GM23338 (cell line): Measurements from ENCODE around the gene ATOSA. TPM values are rescaled to one million over a fixed set of nuclear protein-coding genes. Genes with fewer than 3 reads are reported as not detected.

Experiments
- ATAC-seq: fragments of 200-7000 bp; cut with Tn5 transposase; 3 replicates; pipeline ENCODE4 v1.9.1; 2020
- DNase-seq: peaks from one replicate; pipeline ENCODE4 v3.0.0-alpha.2; 2015; ENCODE audit warnings: low spot score
- H2AFZ ChIP-seq: fragments of 200-600 bp; sonication (generic); 2 replicates; pipeline ENCODE4 v1.8.0; 2016; ENCODE audit warnings: antibody characterized with exemption, mild to moderate bottlenecking, moderate library complexity
- H3F3A ChIP-seq: fragments of 200-600 bp; sonication (generic); replicated peaks from 2 replicates; pipeline ENCODE4 v1.8.0; 2017; ENCODE audit warnings: antibody characterized with exemption, mixed run types, low read depth
- H3K27ac ChIP-seq: fragments of 200-600 bp; sonication (generic); 2 replicates; pipeline ENCODE4 v1.6.1; 2016; ENCODE audit warnings: low read depth
- H3K27me3 ChIP-seq: fragments of 200-600 bp; sonication (generic); 2 replicates; pipeline ENCODE4 v1.8.0; 2016; ENCODE audit warnings: mild to moderate bottlenecking, mixed run types, moderate library complexity; ENCODE audit not compliant: insufficient read depth
- H3K36me3 ChIP-seq: fragments of 200-600 bp; sonication (generic); 2 replicates; pipeline ENCODE4 v1.8.0; 2016; ENCODE audit warnings: mild to moderate bottlenecking; ENCODE audit not compliant: insufficient read depth
- H3K4me1 ChIP-seq: fragments of 200-600 bp; sonication (generic); 2 replicates; pipeline ENCODE4 v1.8.0; 2016; ENCODE audit warnings: mild to moderate bottlenecking, moderate library complexity; ENCODE audit not compliant: insufficient read depth
- H3K4me2 ChIP-seq: fragments of 200-600 bp; sonication (generic); 2 replicates; pipeline ENCODE4 v1.7.1; 2017; ENCODE audit warnings: mixed run types
- H3K4me3 ChIP-seq: fragments of 200-600 bp; sonication (generic); 2 replicates; pipeline ENCODE4 v1.6.1; 2016; ENCODE audit warnings: mixed run types
- H3K79me2 ChIP-seq: fragments of 200-600 bp; sonication (generic); replicated peaks from 2 replicates; pipeline ENCODE4 v1.8.0; 2017; ENCODE audit warnings: mild to moderate bottlenecking; ENCODE audit not compliant: insufficient read depth
- H3K9me2 ChIP-seq: fragments of 200-600 bp; sonication (generic); 2 replicates; pipeline ENCODE4 v1.8.0; 2017; ENCODE audit not compliant: insufficient read depth
- H4K20me1 ChIP-seq: fragments of 200-600 bp; sonication (generic); replicated peaks from 2 replicates; pipeline ENCODE4 v1.8.0; 2017; ENCODE audit warnings: mild to moderate bottlenecking; ENCODE audit not compliant: insufficient read depth
- H3K27ac Mint-ChIP-seq: 2 replicates; pipeline ENCODE4 v1.8.0; 2020; ENCODE audit warnings: inconsistent platforms, mild to moderate bottlenecking, moderate library complexity, mixed read lengths
- H3K27me3 Mint-ChIP-seq: 3 replicates; pipeline ENCODE4 v1.8.0; 2022; ENCODE audit warnings: low read depth, mild to moderate bottlenecking, moderate library complexity, mixed read lengths, inconsistent platforms; ENCODE audit not compliant: insufficient read depth, poor library complexity
- H3K36me3 Mint-ChIP-seq: 3 replicates; pipeline ENCODE4 v1.8.0; 2021; ENCODE audit warnings: low read depth, mild to moderate bottlenecking, inconsistent platforms, moderate library complexity, mixed read lengths
- H3K4me1 Mint-ChIP-seq: 3 replicates; pipeline ENCODE4 v1.8.0; 2020; ENCODE audit warnings: mild to moderate bottlenecking, inconsistent platforms, mixed read lengths
- H3K4me3 Mint-ChIP-seq: 3 replicates; pipeline ENCODE4 v1.8.0; 2021; ENCODE audit warnings: moderate library complexity, mild to moderate bottlenecking, inconsistent platforms, mixed read lengths
- H3K9me3 Mint-ChIP-seq: 3 replicates; pipeline ENCODE4 v1.8.0; 2020; ENCODE audit warnings: moderate library complexity, mild to moderate bottlenecking, inconsistent platforms, mixed read lengths
- CTCF ChIP-seq, 2 experiments: fragments of 200-600 bp in 1 of 2; sonication (generic) in 1 of 2; conservative IDR thresholded peaks; 2 replicates each; pipeline versions ENCODE4 v1.5.1 to v1.6.1; 2016 to 2017; ENCODE audit warnings: antibody characterized with exemption in 2 of 2, low read depth in 2 of 2, mild to moderate bottlenecking in 2 of 2, moderate library complexity in 1 of 2
- ETS1 ChIP-seq: IDR thresholded peaks from 2 replicates; pipeline ENCODE4 v1.6.1; 2016; ENCODE audit warnings: antibody characterized with exemption
- JUNB ChIP-seq: IDR thresholded peaks from one replicate; pipeline ENCODE4 v1.6.1; 2016; ENCODE audit warnings: antibody characterized with exemption; ENCODE audit not compliant: unreplicated experiment
- POLR2AphosphoS5 ChIP-seq: IDR thresholded peaks from 2 replicates; pipeline ENCODE4 v1.6.1; 2016; ENCODE audit warnings: antibody characterized with exemption, low read depth
- REST ChIP-seq: IDR thresholded peaks from one replicate; pipeline ENCODE4 v1.6.1; 2018; ENCODE audit warnings: antibody characterized with exemption; ENCODE audit not compliant: unreplicated experiment
- ZNF114 ChIP-seq: fragments of 250-450 bp; sonication (Bioruptor Pico); IDR thresholded peaks from 2 replicates; pipeline ENCODE4 v1.5.0; 2020; ENCODE audit warnings: mild to moderate bottlenecking, moderate library complexity
- polyA plus RNA-seq: library from polyadenylated mRNA; unstranded; fragments of >200 nt; fragmentation: Nextera tagmentation; extraction: Ambion mirVana; gene quantifications from 2 replicates; pipeline ENCODE4 v1.2.1, GENCODE V29; 2016
- total RNA-seq: library from RNA; depleted of rRNA; stranded (reverse); fragments of >200 nt; shearing (Covaris generic); gene quantifications from 2 replicates; pipeline ENCODE4 v1.2.3, GENCODE V29; 2014

Gene ATOSA
- total and polyA plus RNA-seq, 2 experiments from 2014 or later: 6.2 to 14.0 TPM

GRCh38 chr15:52672661-52673060 is 6.5 kb downstream of the ATOSA start:
- H3K4me2 ChIP-seq: no peak overlapping the region

More at GRCh38 chr15:52672661-52673060, 6.5 kb downstream of the ATOSA start:
- Histone ChIP-seq H3K4me1 (peaks cover 6% of the 10 kb centered on the region; the same call in 1 of the 2 replicates), H3K27ac (no peak overlapping the region; the same call in 1 of the 2 replicates), H3K79me2 (no peaks in the 10 kb centered on the region), H2AFZ (no peak overlapping the region), H3K27me3 (no peaks in the 10 kb centered on the region), H3F3A (no peaks in the 10 kb centered on the region), H3K9me2 (no peaks in the 10 kb centered on the region), H4K20me1 (no peaks in the 10 kb centered on the region), H3K4me3 (no peak overlapping the region), H3K36me3 (no peaks in the 10 kb centered on the region)
- Mint-ChIP-seq H3K36me3 (no peaks in the 10 kb centered on the region), H3K4me3 (no peak overlapping the region), H3K27me3 (no peaks in the 10 kb centered on the region), H3K9me3 (no peaks in the 10 kb centered on the region), H3K27ac (no peak overlapping the region), H3K4me1 (peaks cover 14% of the 10 kb centered on the region)
- no peak for TF ChIP-seq CTCF (conservative IDR thresholded peaks at IDR 0.05; ENCODE audit: low read depth in 2 of 2)
- no peak for TF ChIP-seq ETS1
- no peak for TF ChIP-seq ZNF114 (CRISPR knock-in tag)
- no peak for TF ChIP-seq JUNB
- TF ChIP-seq POLR2AphosphoS5: no peak
- no peak for TF ChIP-seq REST
- DNase-seq: no peak
- ATAC-seq: no peak
